Measurements from ENCODE around the gene DLG2.

Gene DLG2

GRCh38 chr11:85052636-85053035 lies 574.5 kb downstream of the DLG2 start:
- no peaks in the 10 kb centered on the region for H3F3A ChIP-seq (ENCODE audit: control insufficient read depth, insufficient read depth)
- H3K4me3 ChIP-seq (ENCODE audit: low read length), result no peak overlapping the region
- TF ChIP-seq EZH2phosphoT487 (IDR thresholded peaks at IDR 0.05; ENCODE audit: borderline replicate concordance, low read length), result no peak
- no peak for TF ChIP-seq CTCF (IDR thresholded peaks at IDR 0.05; ENCODE audit: low read depth, low read length, poor library complexity, severe bottlenecking)
- no peaks in the 10 kb centered on the region for H3K27me3 ChIP-seq (ENCODE audit: control insufficient read depth, low read length)
- no peaks in the 10 kb centered on the region for H3K9me2 ChIP-seq (replicated peaks; ENCODE audit: control insufficient read depth, low read length)
- no peaks in the 10 kb centered on the region for H3K36me3 ChIP-seq (ENCODE audit: control insufficient read depth, low read length)
- no peaks in the 10 kb centered on the region for H3K4me1 ChIP-seq (ENCODE audit: control insufficient read depth, low read length)
- no peak overlapping the region for H3K27ac ChIP-seq (ENCODE audit: low read depth, low read length)
- H3K9me3 ChIP-seq (ENCODE audit: control insufficient read depth, insufficient read depth, low read length), result no peaks in the 10 kb centered on the region
- no peak overlapping the region for H3K4me2 ChIP-seq (ENCODE audit: low read length)
- H4K20me1 ChIP-seq (ENCODE audit: control insufficient read depth, insufficient read depth, low read depth, low read length), result no peaks in the 10 kb centered on the region
- H3K79me2 ChIP-seq (ENCODE audit: control insufficient read depth, low read length), result no peaks in the 10 kb centered on the region

GRCh38 chr11:85048801-85049200 lies 578.3 kb downstream of the DLG2 start:
- H3K4me2 ChIP-seq (ENCODE audit: low read length), result no peak overlapping the region
- no peak overlapping the region for H3K4me3 ChIP-seq (ENCODE audit: low read length)
- TF ChIP-seq CTCF (IDR thresholded peaks at IDR 0.05; ENCODE audit: low read depth, low read length, poor library complexity, severe bottlenecking), result no peak
- no peak for TF ChIP-seq EZH2phosphoT487 (IDR thresholded peaks at IDR 0.05; ENCODE audit: borderline replicate concordance, low read length)
- no peak overlapping the region for H3K27ac ChIP-seq (ENCODE audit: low read depth, low read length)
- no peaks in the 10 kb centered on the region for H3K9me2 ChIP-seq (replicated peaks; ENCODE audit: control insufficient read depth, low read length)
- no peaks in the 10 kb centered on the region for H3K4me1 ChIP-seq (ENCODE audit: control insufficient read depth, low read length)
- no peaks in the 10 kb centered on the region for H3F3A ChIP-seq (ENCODE audit: control insufficient read depth, insufficient read depth)
- no peaks in the 10 kb centered on the region for H3K9me3 ChIP-seq (ENCODE audit: control insufficient read depth, insufficient read depth, low read length)
- H3K79me2 ChIP-seq (ENCODE audit: control insufficient read depth, low read length), result no peaks in the 10 kb centered on the region
- H4K20me1 ChIP-seq (ENCODE audit: control insufficient read depth, insufficient read depth, low read depth, low read length), result no peaks in the 10 kb centered on the region
- no peaks in the 10 kb centered on the region for H3K27me3 ChIP-seq (ENCODE audit: control insufficient read depth, low read length)
- H3K36me3 ChIP-seq (ENCODE audit: control insufficient read depth, low read length), result no peaks in the 10 kb centered on the region

- no peaks in the 10 kb centered on the region for H4K20me1 ChIP-seq (ENCODE audit: control insufficient read depth, insufficient read depth, low read depth, low read length)
- H3K79me2 ChIP-seq (ENCODE audit: control insufficient read depth, low read length), result no peaks in the 10 kb centered on the region
- no peaks in the 10 kb centered on the region for H3K9me3 ChIP-seq (ENCODE audit: control insufficient read depth, insufficient read depth, low read length)
- H3K27ac ChIP-seq (ENCODE audit: low read depth, low read length), result no peak overlapping the region
- H3K4me2 ChIP-seq (ENCODE audit: low read length), result no peak overlapping the region
- TF ChIP-seq CTCF (IDR thresholded peaks at IDR 0.05; ENCODE audit: low read depth, low read length, poor library complexity, severe bottlenecking) (no peak), EZH2phosphoT487 (IDR thresholded peaks at IDR 0.05; ENCODE audit: borderline replicate concordance, low read length) (no peak)
- no peak overlapping the region for H3K4me3 ChIP-seq (ENCODE audit: low read length)
- no peaks in the 10 kb centered on the region for H3K4me1 ChIP-seq (ENCODE audit: control insufficient read depth, low read length)
- no peaks in the 10 kb centered on the region for H3F3A ChIP-seq (ENCODE audit: control insufficient read depth, insufficient read depth)
- H3K9me2 ChIP-seq (replicated peaks; ENCODE audit: control insufficient read depth, low read length), result no peaks in the 10 kb centered on the region
- no peaks in the 10 kb centered on the region for H3K36me3 ChIP-seq (ENCODE audit: control insufficient read depth, low read length)
- no peaks in the 10 kb centered on the region for H3K27me3 ChIP-seq (ENCODE audit: control insufficient read depth, low read length)
Observed at GRCh38 chr11:85045716-85046115, 581.4 kb downstream of the DLG2 start.

GRCh38 chr11:85044911-85045310 lies 582.2 kb downstream of the DLG2 start:
- Histone ChIP-seq H3F3A (ENCODE audit: control insufficient read depth, insufficient read depth) (no peaks in the 10 kb centered on the region), H3K4me2 (ENCODE audit: low read length) (no peak overlapping the region), H3K27me3 (ENCODE audit: control insufficient read depth, low read length) (no peaks in the 10 kb centered on the region), H3K4me1 (ENCODE audit: control insufficient read depth, low read length) (no peaks in the 10 kb centered on the region), H3K9me3 (ENCODE audit: control insufficient read depth, insufficient read depth, low read length) (no peaks in the 10 kb centered on the region), H3K9me2 (replicated peaks; ENCODE audit: control insufficient read depth, low read length) (no peaks in the 10 kb centered on the region), H3K36me3 (ENCODE audit: control insufficient read depth, low read length) (no peaks in the 10 kb centered on the region), H3K27ac (ENCODE audit: low read depth, low read length) (no peak overlapping the region), H3K4me3 (ENCODE audit: low read length) (no peak overlapping the region), H3K79me2 (ENCODE audit: control insufficient read depth, low read length) (no peaks in the 10 kb centered on the region), H4K20me1 (ENCODE audit: control insufficient read depth, insufficient read depth, low read depth, low read length) (no peaks in the 10 kb centered on the region)
- TF ChIP-seq CTCF (IDR thresholded peaks at IDR 0.05; ENCODE audit: low read depth, low read length, poor library complexity, severe bottlenecking) (no peak), EZH2phosphoT487 (IDR thresholded peaks at IDR 0.05; ENCODE audit: borderline replicate concordance, low read length) (no peak)

Data from DOHH2 (cell line).